GM13976 (cell line): ENCODE results near the gene GID8.

Experiments used
- DNase-seq: peaks from one replicate; pipeline ENCODE4 v3.0.0; 2012; ENCODE audit warnings: low spot score
- CTCF ChIP-seq: IDR thresholded peaks from 2 replicates; pipeline ENCODE4 v1.5.1; 2012; ENCODE audit warnings: borderline replicate concordance, mild to moderate bottlenecking; ENCODE audit not compliant: insufficient read depth; ENCODE audit errors: extremely low read depth, missing control alignments, control extremely low read depth
- in situ Hi-C: fragments of 300-500 bp; cut with MboI; formaldehyde crosslinking; loops from one replicate; pipeline ENCODE4 v1.12.0; 2022; ENCODE audit warnings: low sequenced_read_pairs, mixed read lengths, inconsistent platforms; ENCODE audit not compliant: unreplicated experiment

GID8 gene

DNA sequence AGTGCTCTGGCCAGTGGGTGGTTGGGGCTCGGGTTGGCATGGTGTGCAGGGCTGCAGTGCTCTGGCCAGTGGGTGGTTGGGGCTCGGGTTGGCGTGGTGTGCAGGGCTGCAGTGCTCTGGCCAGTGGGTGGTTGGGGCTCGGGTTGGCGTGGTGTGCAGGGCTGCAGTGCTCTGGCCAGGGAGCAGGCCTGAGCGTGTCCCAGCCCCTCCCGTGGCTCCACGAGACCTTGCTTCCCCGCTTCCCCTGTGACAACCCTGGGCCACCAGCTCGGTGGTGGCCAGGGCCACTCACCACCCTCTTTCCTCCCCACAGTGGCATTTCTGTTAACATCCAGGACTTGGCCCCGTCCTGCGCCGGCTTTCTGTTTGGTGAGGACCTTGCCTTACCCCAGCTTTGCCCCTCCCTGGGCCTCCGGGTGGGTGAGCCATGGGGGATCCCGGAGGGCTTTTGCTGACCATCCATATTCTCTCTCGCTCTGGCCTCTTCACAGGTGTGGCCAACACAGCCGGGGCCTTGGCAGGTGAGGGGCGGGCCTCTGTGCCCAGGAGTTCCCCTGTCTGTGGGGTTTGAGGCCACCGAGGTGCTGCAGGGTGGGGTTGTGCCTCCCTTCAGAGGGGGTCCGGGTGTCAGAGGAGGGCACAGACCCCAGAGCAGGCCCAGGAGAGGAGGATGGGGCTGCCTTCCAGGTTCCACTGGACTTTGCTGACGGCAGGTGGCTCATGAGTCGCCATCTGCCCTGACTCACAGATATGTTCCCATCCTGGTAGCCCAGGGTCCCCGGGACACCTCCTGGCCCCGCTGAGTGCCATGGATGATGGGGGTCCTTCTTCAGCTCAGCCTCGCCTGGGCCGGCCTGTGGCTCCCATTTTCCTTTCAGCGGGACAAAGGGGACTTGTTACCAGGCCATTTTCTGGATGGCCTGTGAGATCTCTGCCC lies 28.5 kb downstream of the GID8 start:
- no peak for DNase-seq
- in situ Hi-C loops, result no loop called here
- TF ChIP-seq CTCF, result no peak

GRCh38 chr20:62967149-62967501 lies 29.2 kb downstream of the GID8 start:
- in situ Hi-C loops, result no loop called here
- no peak for DNase-seq
- no peak for TF ChIP-seq CTCF

DNA sequence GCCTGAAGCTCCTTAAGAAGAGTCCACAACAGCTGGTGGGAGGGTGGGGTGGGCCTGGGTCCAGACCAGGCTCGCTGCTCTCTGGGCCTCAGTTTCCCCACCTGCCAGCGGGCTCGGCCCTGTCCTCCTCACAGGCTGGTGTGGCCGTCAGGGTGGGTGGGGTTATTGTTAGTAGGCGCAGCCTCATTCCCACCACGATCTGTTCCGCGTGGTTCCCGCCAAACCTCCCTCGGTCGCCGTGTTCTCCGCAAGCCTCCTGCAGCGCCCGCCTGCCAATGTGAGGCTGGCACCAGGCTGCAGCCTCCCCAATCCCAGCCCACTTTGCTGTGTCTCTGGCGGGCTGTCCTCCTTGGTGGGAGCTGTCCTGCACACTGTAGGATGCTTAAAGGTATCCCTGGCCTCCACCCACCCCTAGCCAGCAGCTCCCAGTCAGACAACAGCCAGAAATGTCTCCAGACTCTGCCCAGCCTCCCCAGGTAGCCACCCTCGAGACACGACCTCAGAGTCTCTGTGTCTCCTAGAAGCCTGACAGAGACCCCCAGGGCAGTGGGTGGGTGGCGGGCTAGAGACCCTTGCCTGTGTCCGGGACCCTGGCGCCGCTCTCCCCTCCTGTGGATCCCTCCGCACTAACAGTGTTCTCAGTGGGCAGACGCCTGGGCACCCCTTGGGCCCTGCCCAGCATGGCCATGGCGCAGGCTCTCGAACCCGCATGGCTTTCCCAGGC lies 29.8 kb downstream of the GID8 start:
- no peak for TF ChIP-seq CTCF
- no peak for DNase-seq
- in situ Hi-C loops, result no loop called here

DNA sequence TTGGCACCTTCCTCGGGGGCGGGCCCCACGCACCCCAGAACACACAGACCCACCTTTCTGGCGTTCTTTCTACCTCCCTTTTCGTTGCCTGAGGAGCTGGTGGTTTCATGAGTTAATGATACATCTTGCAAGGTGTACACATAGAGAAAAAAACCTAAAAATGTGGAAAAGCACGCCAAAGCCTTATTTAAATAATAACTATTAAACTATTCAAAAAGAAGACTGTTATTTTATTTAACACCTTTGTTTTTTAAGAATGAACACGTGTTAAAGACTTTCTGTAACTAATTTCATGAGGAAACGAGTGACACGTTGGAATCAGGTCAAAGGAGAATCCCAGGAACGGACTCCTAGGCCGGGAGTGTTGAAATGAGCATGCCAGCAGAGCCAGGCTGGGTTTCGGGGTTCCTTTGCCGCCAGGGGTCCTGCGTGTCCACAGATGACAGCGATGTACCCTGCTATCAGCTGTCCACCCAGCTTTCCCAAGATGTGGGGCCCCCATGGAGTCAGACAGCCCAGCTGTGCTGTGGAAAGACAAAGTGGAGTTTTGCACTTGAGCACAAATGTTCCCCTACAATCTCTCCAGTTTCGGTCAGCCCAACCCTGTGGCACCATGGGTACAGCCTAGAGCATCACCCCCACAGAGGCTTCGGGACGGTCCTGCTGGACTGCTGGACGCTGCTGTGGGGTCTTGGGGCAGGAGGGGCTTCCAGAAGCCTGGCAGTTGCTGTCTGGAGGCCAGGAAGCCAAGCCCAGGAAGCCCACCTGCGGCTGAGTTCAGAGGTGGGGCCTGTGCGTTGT lies 30.6 kb downstream of the GID8 start:
- in situ Hi-C loops, result no loop called here
- no peak for DNase-seq
- TF ChIP-seq CTCF, result no peak

- in situ Hi-C loops, result no loop called here
- no peak for DNase-seq
- no peak for TF ChIP-seq CTCF
Measured at GRCh38 chr20:62969179-62969760, 31.3 kb downstream of the GID8 start.

GRCh38 chr20:62969939-62970306 lies 32.0 kb downstream of the GID8 start:
- DNase-seq, result no peak
- TF ChIP-seq CTCF, result no peak
- in situ Hi-C loops, result no loop called here
